Stomach (tissue), 9 donors: ENCODE data around the gene DPF3. TPM values are rescaled to one million over a fixed set of nuclear protein-coding genes. Genes with fewer than 3 reads are reported as not detected.

Experiments
- DNase-seq, 2 donors: peaks; one replicate each; pipeline versions ENCODE4 v3.0.0 to v3.0.0-alpha.2; 2013 to 2019
- H3K27ac ChIP-seq, 5 donors: fragments of 200-600 bp in 4 of 5; sonication (generic) in 4 of 5; one replicate each; pipeline ENCODE4 v1.5.1; 2013 to 2019; ENCODE audit warnings: mild to moderate bottlenecking in 1 of 5, moderate library complexity in 1 of 5
- H3K27me3 ChIP-seq, 3 donors: fragments of 200-600 bp; sonication (generic); one replicate each; pipeline ENCODE4 v1.5.1; 2017 to 2019; ENCODE audit warnings: mixed run types in 1 of 3
- H3K36me3 ChIP-seq, 4 donors: fragments of 200-600 bp; sonication (generic); 1 replicate in 3 of 4; 2 replicates in 1 of 4; pipeline ENCODE4 v1.5.1; 2016 to 2019
- H3K4me1 ChIP-seq, 4 donors: fragments of 200-600 bp; sonication (generic); one replicate each; pipeline ENCODE4 v1.5.1; 2016 to 2019
- H3K4me3 ChIP-seq, 4 donors: fragments of 200-600 bp; sonication (generic) in 3 of 4; one replicate each; pipeline ENCODE4 v1.5.1; 2016 to 2019; ENCODE audit warnings: mild to moderate bottlenecking in 1 of 4
- H3K9me3 ChIP-seq, 4 donors: fragments of 200-600 bp; sonication (generic); one replicate each; pipeline ENCODE4 v1.5.1; 2016 to 2019
- CTCF ChIP-seq, 7 experiments: fragments of 450-650 bp in 4 of 7; fragments of 200-600 bp in 3 of 7; sonication (generic) in 3 of 7; IDR thresholded peaks; one replicate each; pipeline ENCODE4 v1.5.1; 2016 to 2019; ENCODE audit warnings: antibody characterized with exemption in 7 of 7, control low read depth in 2 of 7, mild to moderate bottlenecking in 1 of 7
- EP300 ChIP-seq: sonication (generic); formaldehyde crosslinking; IDR thresholded peaks from one replicate; pipeline ENCODE4 v1.6.1; 2017; ENCODE audit warnings: antibody characterized with exemption
- POLR2A ChIP-seq, 4 donors: fragments of 450-650 bp; IDR thresholded peaks; one replicate each; pipeline ENCODE4 v1.6.1; 2016; ENCODE audit warnings: antibody characterized with exemption in 4 of 4, control low read depth in 2 of 4, mild to moderate bottlenecking in 1 of 4, moderate library complexity in 1 of 4
- POLR2AphosphoS5 ChIP-seq, 3 donors: sonication (generic); formaldehyde crosslinking; IDR thresholded peaks; one replicate each; pipeline ENCODE4 v1.6.1; 2016; ENCODE audit warnings: antibody characterized with exemption in 3 of 3
- WGBS, 5 donors: extraction: QIAGEN DNeasy Blood & Tissue Kit in 3 of 5; methylation state at CpG; one replicate each; pipeline versions ENCODE4 v1.1.5 to v1.1.7; 2013 to 2018; 5-methylcytosine and 5-hydroxymethylcytosine counted together
- intact Hi-C: fragments of 100-400 bp; cut with DNase I; formaldehyde crosslinking; loops from one replicate; pipeline ENCODE4 v1.15.1; 2023; ENCODE audit warnings: low total_unique reads
- polyA plus RNA-seq, 3 donors: library from polyadenylated mRNA; stranded (reverse); fragments of 200-250 nt; gene quantifications; one replicate each; pipeline ENCODE4 v1.2.3, GENCODE V29; 2013
- total RNA-seq, 5 donors: library from RNA; depleted of rRNA; stranded (reverse); fragments of >200 nt; gene quantifications; one replicate each; pipeline versions ENCODE4 v1.1.0 to v1.2.3, GENCODE V29; 2014 to 2016
- donor health status: healthy with polysubstance abuse.
- donor health status: Bipolar disorder and iron deficiency.
- donor health status: healthy.

DPF3 gene
- total and polyA plus RNA-seq, 8 donors = 0.20 to 113 (median 3.7) TPM

GRCh38 chr14:72802588-72802946, 91.3 kb downstream of the DPF3 start:
- Histone ChIP-seq H3K27ac (no peak overlapping the region), H3K4me3 (no peak overlapping the region), H3K9me3 (no peaks in the 10 kb centered on the region), H3K4me1 (no peaks in the 10 kb centered on the region), H3K36me3 (no peaks in the 10 kb centered on the region), H3K27me3 (no peaks in the 10 kb centered on the region)
- no peak for TF ChIP-seq EP300
- no peak for TF ChIP-seq CTCF (IDR thresholded peaks at IDR 0.05)
- WGBS, 5 donors = 76 to 90% (median 88%) methylated on average over 3 of the region's 3 CpGs
- DNase-seq = no peak
- intact Hi-C loops = no loop called here

GRCh38 chr14:72801836-72802587, 91.9 kb downstream of the DPF3 start:
- TF ChIP-seq POLR2A (IDR thresholded peaks at IDR 0.05) (no peak), EP300 (no peak), CTCF (IDR thresholded peaks at IDR 0.05) (no peak), POLR2AphosphoS5 (IDR thresholded peaks at IDR 0.05) (no peak)
- Histone ChIP-seq H3K4me3 (no peak overlapping the region), H3K9me3 (no peaks in the 10 kb centered on the region), H3K36me3 (no peaks in the 10 kb centered on the region), H3K4me1 (no peaks in the 10 kb centered on the region), H3K27me3 (no peaks in the 10 kb centered on the region), H3K27ac (no peak overlapping the region)
- intact Hi-C loops = no loop called here
- DNase-seq = no peak
- 77 to 89% (median 83%) methylated on average over 5 of the region's 5 CpGs for WGBS, 5 donors

- no peaks in the 10 kb centered on the region for H3K4me1 ChIP-seq
- no peak overlapping the region for H3K4me3 ChIP-seq
- no peaks in the 10 kb centered on the region for H3K27me3 ChIP-seq
- no peaks in the 10 kb centered on the region for H3K9me3 ChIP-seq
- TF ChIP-seq CTCF (IDR thresholded peaks at IDR 0.05) = no peak
- no peak for TF ChIP-seq POLR2A (IDR thresholded peaks at IDR 0.05)
- TF ChIP-seq EP300 = no peak
- TF ChIP-seq POLR2AphosphoS5 (IDR thresholded peaks at IDR 0.05) = no peak
- H3K27ac ChIP-seq = no peak overlapping the region
- intact Hi-C loops = no loop called here
- no peak for DNase-seq
- H3K36me3 ChIP-seq = no peaks in the 10 kb centered on the region
- 61 to 81% (median 76%) methylated on average over 4 of the region's 4 CpGs for WGBS, 5 donors
Measured at GRCh38 chr14:72801381-72801812, 92.5 kb downstream of the DPF3 start.

GRCh38 chr14:72800848-72801370, 93.0 kb downstream of the DPF3 start:
- no peaks in the 10 kb centered on the region for H3K4me1 ChIP-seq
- TF ChIP-seq EP300 = no peak
- TF ChIP-seq POLR2A (IDR thresholded peaks at IDR 0.05) = no peak
- no peak for TF ChIP-seq POLR2AphosphoS5 (IDR thresholded peaks at IDR 0.05)
- TF ChIP-seq CTCF (IDR thresholded peaks at IDR 0.05) = no peak
- WGBS, 5 donors = 65 to 91% (median 69%) methylated on average over 4 of the region's 4 CpGs
- no peak overlapping the region for H3K27ac ChIP-seq
- H3K9me3 ChIP-seq = no peaks in the 10 kb centered on the region
- no peak overlapping the region for H3K4me3 ChIP-seq
- H3K36me3 ChIP-seq = no peaks in the 10 kb centered on the region
- no peak for DNase-seq
- intact Hi-C loops = no loop called here
- H3K27me3 ChIP-seq = no peaks in the 10 kb centered on the region
